NCI-H2029 (cell line): ENCODE data around the gene KIF5A.
A peak's percentile ranks its signal among the peaks of the same experiment; 100 is the strongest.
"Not testable (repeated sequence)": the region's sequence is repeated elsewhere in the genome, so short reads cannot be mapped to it uniquely, and the experiment has no call there.

Source experiments
- DNase-seq: peaks from one replicate; lab custom pipeline; 2025; lab: John Stamatoyannopoulos, UW

KIF5A gene

GRCh38 chr12:57558864-57559263, 9.0 kb downstream of the KIF5A start:
- no peak for DNase-seq

GRCh38 chr12:57560516-57560915, 10.7 kb downstream of the KIF5A start:
- no peak for DNase-seq

GRCh38 chr12:57561117-57561516, 11.3 kb downstream of the KIF5A start:
- DNase-seq = not testable (repeated sequence)

GRCh38 chr12:57563358-57563757, 13.5 kb downstream of the KIF5A start:
- DNase-seq = no peak

- DNase-seq = no peak
These were observed 14.4 kb downstream of the KIF5A start for GRCh38 chr12:57564178-57564740.

GRCh38 chr12:57568838-57569237, 19.0 kb downstream of the KIF5A start:
- DNase-seq = no peak

- no peak for DNase-seq
These were observed 20.0 kb downstream of the KIF5A start for GRCh38 chr12:57569858-57570257.

GRCh38 chr12:57570438-57570837, 20.6 kb downstream of the KIF5A start:
- DNase-seq = not testable (repeated sequence)

GRCh38 chr12:57571926-57572762, 22.3 kb downstream of the KIF5A start:
- no peak for DNase-seq

GRCh38 chr12:57574795-57575194, 25.0 kb downstream of the KIF5A start:
- no peak for DNase-seq

- DNase-seq = no peak
These were observed 26.1 kb downstream of the KIF5A start for GRCh38 chr12:57575771-57576612.

- DNase-seq = no peak
These were observed 26.8 kb downstream of the KIF5A start for GRCh38 chr12:57576613-57577160.

GRCh38 chr12:57577981-57578758, 28.3 kb downstream of the KIF5A start:
- DNase-seq = no peak

- DNase-seq = no peak
These were observed 29.2 kb downstream of the KIF5A start for GRCh38 chr12:57579011-57579410.

- DNase-seq = no peak
These were observed 30.0 kb downstream of the KIF5A start for GRCh38 chr12:57579677-57580465.

GRCh38 chr12:57580466-57580795, 30.6 kb downstream of the KIF5A start:
- DNase-seq = no peak

- no peak for DNase-seq
These were observed 32.0 kb downstream of the KIF5A start for GRCh38 chr12:57581802-57582201.

- DNase-seq = no peak
These were observed 32.6 kb downstream of the KIF5A start for GRCh38 chr12:57582440-57582839.

GRCh38 chr12:57583008-57583831, 33.4 kb downstream of the KIF5A start:
- peak; percentile 74 for DNase-seq

- no peak for DNase-seq
These were observed 34.2 kb downstream of the KIF5A start for GRCh38 chr12:57584050-57584449.
